Keratinocyte (primary cell): ENCODE data around the gene DNMT3A. TPM values are rescaled to one million over a fixed set of nuclear protein-coding genes. Genes with fewer than 3 reads are reported as not detected.

Experiments used
- DNase-seq: peaks from one replicate; pipeline ENCODE4 v3.0.0-alpha.2; 2011; ENCODE audit warnings: low read depth, missing footprints, low spot score
- FAIRE-seq: peaks from 2 replicates; lab custom pipeline; 2011; peaks lifted over from hg19 to GRCh38; lab: Jason Lieb, UNC
- H2AFZ ChIP-seq: 2 replicates; pipeline ENCODE4 v1.6.0; 2012; ENCODE audit warnings: low read length, control low read depth, inconsistent platforms; ENCODE audit not compliant: control insufficient read depth
- H3K27ac ChIP-seq: 2 replicates; pipeline ENCODE4 v1.5.1; 2011; ENCODE audit warnings: low read length; ENCODE audit not compliant: control insufficient read depth, insufficient read depth
- H3K27me3 ChIP-seq: 3 replicates; pipeline ENCODE4 v1.6.0; 2011; ENCODE audit warnings: low read length; ENCODE audit not compliant: control insufficient read depth, insufficient read depth; ENCODE audit errors: extremely low read depth
- H3K36me3 ChIP-seq, 2 experiments: 2 replicates in 1 of 2; 3 replicates in 1 of 2; pipeline ENCODE4 v1.5.1; 2011; ENCODE audit warnings: low read length in 2 of 2, mild to moderate bottlenecking in 1 of 2; ENCODE audit not compliant: control insufficient read depth in 2 of 2, insufficient read depth in 2 of 2; ENCODE audit errors: extremely low read depth in 1 of 2
- H3K4me1 ChIP-seq: 3 replicates; pipeline ENCODE4 v1.5.1; 2011; ENCODE audit warnings: low read length; ENCODE audit not compliant: control insufficient read depth, insufficient read depth; ENCODE audit errors: extremely low read depth
- H3K4me2 ChIP-seq: 3 replicates; pipeline ENCODE4 v1.6.0; 2011; ENCODE audit warnings: low read depth, low read length; ENCODE audit not compliant: control insufficient read depth, insufficient read depth; ENCODE audit errors: extremely low read depth
- H3K4me3 ChIP-seq, 3 experiments: fragments of 200-600 bp in 1 of 3; sonication (generic) in 1 of 3; 2 replicates in 2 of 3; 3 replicates in 1 of 3; pipeline ENCODE4 v1.5.1; 2011 to 2016; ENCODE audit warnings: low read length in 3 of 3, mild to moderate bottlenecking in 3 of 3, control low read depth in 2 of 3, inconsistent platforms in 1 of 3, low read depth in 1 of 3, mixed read lengths in 1 of 3, mixed run types in 1 of 3, moderate library complexity in 1 of 3; ENCODE audit not compliant: control insufficient read depth in 2 of 3, insufficient read depth in 2 of 3; ENCODE audit errors: extremely low read depth in 1 of 3
- H3K79me2 ChIP-seq: 2 replicates; pipeline ENCODE4 v1.6.0; 2012; ENCODE audit warnings: low read length; ENCODE audit not compliant: control insufficient read depth, insufficient read depth
- H3K9ac ChIP-seq: 3 replicates; pipeline ENCODE4 v1.6.0; 2011; ENCODE audit warnings: low read length; ENCODE audit not compliant: control insufficient read depth, insufficient read depth; ENCODE audit errors: extremely low read depth
- H3K9me1 ChIP-seq: 3 replicates; pipeline ENCODE4 v1.6.0; 2011; ENCODE audit warnings: low read length; ENCODE audit not compliant: control insufficient read depth, insufficient read depth; ENCODE audit errors: extremely low read depth
- H3K9me3 ChIP-seq: 2 replicates; pipeline ENCODE4 v1.5.1; 2012; ENCODE audit warnings: low read depth, low read length; ENCODE audit not compliant: control insufficient read depth
- H4K20me1 ChIP-seq: 3 replicates; pipeline ENCODE4 v1.6.0; 2011; ENCODE audit warnings: low read length; ENCODE audit not compliant: control insufficient read depth, insufficient read depth; ENCODE audit errors: extremely low read depth
- CTCF ChIP-seq, 3 experiments: IDR thresholded peaks in 1 of 3; conservative IDR thresholded peaks in 1 of 3; optimal IDR thresholded peaks in 1 of 3; 2 replicates in 2 of 3; 3 replicates in 1 of 3; pipeline versions ENCODE3 to v1.5.1; 2011; ENCODE audit warnings: low read length in 3 of 3, mild to moderate bottlenecking in 3 of 3, moderate library complexity in 2 of 3, control low read depth in 1 of 3, inconsistent platforms in 1 of 3; ENCODE audit not compliant: insufficient read depth in 2 of 3; ENCODE audit errors: extremely low read depth in 1 of 3
- EZH2 ChIP-seq: IDR thresholded peaks from one replicate; pipeline ENCODE4 v1.6.1; 2012; ENCODE audit warnings: inconsistent platforms, mild to moderate bottlenecking, low read length, moderate library complexity
- dilution Hi-C: fragments of 300-500 bp; cut with MboI; formaldehyde crosslinking; loops from one replicate; pipeline ENCODE4 v1.7.0; 2020; ENCODE audit warnings: low sequenced_read_pairs; ENCODE audit not compliant: extremely low pct_ligation_motif_present
- polyA plus RNA-seq, 5 experiments: library from polyadenylated mRNA; depleted of rRNA in 3 of 5; stranded (reverse) in 3 of 5; stranded (forward) in 1 of 5; unstranded in 1 of 5; fragments of >200 nt; gene quantifications; 1 replicate in 1 of 5; 2 replicates in 3 of 5; 3 replicates in 1 of 5; pipeline versions ENCODE4 v1.2.1 to v1.2.3, GENCODE V29; 2011 to 2012; ENCODE audit warnings: missing spikeins in 2 of 5, low read depth in 1 of 5, low replicate concordance in 1 of 5

Gene DNMT3A
- polyA plus RNA-seq, 1 donor (not counting 4 experiments of a cell fraction or from before 2014, with no cell fraction given), result 1.5 TPM

DNA sequence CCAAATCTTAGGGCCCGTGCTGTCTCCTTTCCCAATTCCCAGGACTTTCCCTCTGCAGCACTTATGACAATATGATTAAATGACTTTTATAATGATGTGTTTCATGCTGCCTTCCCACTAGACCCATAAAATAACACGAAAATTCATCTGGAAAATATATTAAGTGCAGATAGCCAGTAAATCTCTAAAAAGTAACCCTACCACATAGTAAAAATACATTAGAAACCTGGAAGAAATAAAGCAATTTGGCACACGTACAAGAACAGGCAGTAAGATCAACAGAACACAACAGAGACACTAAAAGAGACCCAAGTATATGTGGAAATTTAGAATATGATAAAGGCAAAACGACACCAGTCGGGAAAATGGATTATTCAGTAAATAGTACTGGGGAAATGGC, 143.1 kb downstream of the DNMT3A start:
- Histone ChIP-seq H2AFZ (no peak overlapping the region), H3K4me3 (no peak overlapping the region), H3K4me2 (no peak overlapping the region), H3K9ac (no peak overlapping the region), H3K9me3 (no peaks in the 10 kb centered on the region), H3K79me2 (no peaks in the 10 kb centered on the region), H3K9me1 (no peaks in the 10 kb centered on the region), H3K4me1 (no peaks in the 10 kb centered on the region), H4K20me1 (no peaks in the 10 kb centered on the region), H3K27ac (no peak overlapping the region), H3K36me3 (no peaks in the 10 kb centered on the region), H3K27me3 (no peaks in the 10 kb centered on the region)
- DNase-seq (no peak), FAIRE-seq (no peak)
- no peak for TF ChIP-seq EZH2
- no peak for TF ChIP-seq CTCF (optimal IDR thresholded peaks at IDR 0.05 in 1 of 3, IDR thresholded peaks at IDR 0.05 in 1 of 3, conservative IDR thresholded peaks at IDR 0.05 in 1 of 3; ENCODE audit: extremely low read depth in 1 of 3, insufficient read depth in 2 of 3, low read length in 3 of 3)
- dilution Hi-C loops, result no loop called here

- H2AFZ ChIP-seq, result no peak overlapping the region
- no peak overlapping the region for H3K4me2 ChIP-seq
- no peaks in the 10 kb centered on the region for H3K27me3 ChIP-seq
- dilution Hi-C loops, result no loop called here
- FAIRE-seq, result no peak
- TF ChIP-seq CTCF (optimal IDR thresholded peaks at IDR 0.05 in 1 of 3, IDR thresholded peaks at IDR 0.05 in 1 of 3, conservative IDR thresholded peaks at IDR 0.05 in 1 of 3; ENCODE audit: extremely low read depth in 1 of 3, insufficient read depth in 2 of 3, low read length in 3 of 3), result no peak
- no peak for TF ChIP-seq EZH2
- no peaks in the 10 kb centered on the region for H3K79me2 ChIP-seq
- no peaks in the 10 kb centered on the region for H3K36me3 ChIP-seq
- H3K9me1 ChIP-seq, result no peaks in the 10 kb centered on the region
- no peak overlapping the region for H3K9ac ChIP-seq
- no peak overlapping the region for H3K27ac ChIP-seq
- no peaks in the 10 kb centered on the region for H3K9me3 ChIP-seq
- H3K4me1 ChIP-seq, result no peaks in the 10 kb centered on the region
- H4K20me1 ChIP-seq, result no peaks in the 10 kb centered on the region
- no peak for DNase-seq
- H3K4me3 ChIP-seq, result no peak overlapping the region
Measured at GRCh38 chr2:25198209-25198525, 143.6 kb downstream of the DNMT3A start.
